DOHH2 (cell line): ENCODE data around the gene HID1.
"Not testable (repeated sequence)": the region's sequence is repeated elsewhere in the genome, so short reads cannot be mapped to it uniquely, and the experiment has no call there.

Experiments
- H3F3A ChIP-seq: fragments of 200-600 bp; sonication (generic), shearing (Covaris generic); 2 replicates; pipeline ENCODE4 v1.6.0; 2016; ENCODE audit warnings: antibody characterized with exemption, mild to moderate bottlenecking; ENCODE audit not compliant: control insufficient read depth, insufficient read depth
- H3K27ac ChIP-seq: fragments of 200-600 bp; sonication (generic); 2 replicates; pipeline ENCODE4 v1.5.1; 2014; ENCODE audit warnings: low read depth, mild to moderate bottlenecking, low read length, moderate library complexity
- H3K27me3 ChIP-seq: fragments of 200-600 bp; sonication (generic); 2 replicates; pipeline ENCODE4 v1.6.1; 2014; ENCODE audit warnings: mild to moderate bottlenecking, low read length, mixed read lengths; ENCODE audit not compliant: control insufficient read depth
- H3K36me3 ChIP-seq: fragments of 200-600 bp; sonication (generic); 2 replicates; pipeline ENCODE4 v1.6.1; 2014; ENCODE audit warnings: mild to moderate bottlenecking, low read length, moderate library complexity, mixed read lengths; ENCODE audit not compliant: control insufficient read depth
- H3K4me1 ChIP-seq: fragments of 200-600 bp; sonication (generic); 2 replicates; pipeline ENCODE4 v1.6.1; 2014; ENCODE audit warnings: mild to moderate bottlenecking, low read length, mixed read lengths; ENCODE audit not compliant: control insufficient read depth
- H3K4me2 ChIP-seq: fragments of 200-600 bp; sonication (generic); 2 replicates; pipeline ENCODE4 v1.6.0; 2014; ENCODE audit warnings: mild to moderate bottlenecking, low read length, moderate library complexity
- H3K4me3 ChIP-seq: fragments of 200-600 bp; sonication (generic); 2 replicates; pipeline ENCODE4 v1.5.1; 2014; ENCODE audit warnings: mild to moderate bottlenecking, low read length, mixed read lengths
- H3K79me2 ChIP-seq: fragments of 200-600 bp; sonication (generic); 2 replicates; pipeline ENCODE4 v1.6.1; 2014; ENCODE audit warnings: mild to moderate bottlenecking, low read length, mixed read lengths; ENCODE audit not compliant: control insufficient read depth
- H3K9me2 ChIP-seq: fragments of 200-600 bp; sonication (generic); replicated peaks from 2 replicates; pipeline ENCODE4 v1.6.1; 2014; ENCODE audit warnings: mild to moderate bottlenecking, low read length, mixed read lengths; ENCODE audit not compliant: control insufficient read depth
- H3K9me3 ChIP-seq: fragments of 200-600 bp; sonication (generic); 2 replicates; pipeline ENCODE4 v1.6.1; 2014; ENCODE audit warnings: antibody characterized with exemption, low read length, mixed read lengths; ENCODE audit not compliant: control insufficient read depth, insufficient read depth
- H4K20me1 ChIP-seq: fragments of 200-600 bp; sonication (generic); 2 replicates; pipeline ENCODE4 v1.6.0; 2014; ENCODE audit warnings: low read depth, mild to moderate bottlenecking, antibody characterized with exemption, low read length, moderate library complexity; ENCODE audit not compliant: control insufficient read depth, insufficient read depth
- EZH2phosphoT487 ChIP-seq: fragments of 200-600 bp; sonication (generic); IDR thresholded peaks from 2 replicates; pipeline ENCODE4 v1.6.1; 2017; ENCODE audit warnings: borderline replicate concordance, mild to moderate bottlenecking, antibody characterized with exemption, low read length, moderate library complexity, mixed read lengths
- TF ChIP-seq, protein P1 (sequence below): fragments of 200-600 bp; sonication (generic); IDR thresholded peaks from one replicate; pipeline ENCODE4 v1.5.1; 2014; ENCODE audit warnings: antibody characterized with exemption, mild to moderate bottlenecking, low read depth, low read length; ENCODE audit not compliant: poor library complexity, severe bottlenecking

Gene HID1

DNA sequence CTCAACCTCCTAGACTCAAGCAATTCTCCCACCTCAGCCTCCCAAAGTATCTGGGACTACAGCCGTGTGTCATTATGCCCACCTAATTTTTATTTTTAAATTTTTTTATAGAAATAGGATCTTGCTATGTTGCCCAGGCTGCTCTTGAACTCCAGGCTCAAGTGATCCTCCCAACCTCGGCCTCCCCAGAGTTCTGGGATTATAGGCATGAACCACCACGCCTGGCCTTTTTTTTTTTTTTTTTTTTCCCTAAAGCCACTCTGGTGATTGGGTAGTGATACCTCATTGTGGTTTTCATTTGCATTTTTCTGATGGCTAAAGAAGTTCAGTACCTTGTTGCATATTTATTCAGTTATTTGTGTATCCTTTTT lies 13.6 kb upstream of the HID1 start:
- Histone ChIP-seq H3K79me2 (no peaks in the 10 kb centered on the region), H4K20me1 (no peaks in the 10 kb centered on the region), H3K36me3 (no peaks in the 10 kb centered on the region), H3K9me2 (no peaks in the 10 kb centered on the region), H3K27ac (no peak overlapping the region), H3K4me1 (peaks cover 22% of the 10 kb centered on the region), H3K27me3 (peaks cover 53% of the 10 kb centered on the region), H3K9me3 (no peaks in the 10 kb centered on the region), H3K4me2 (no peak overlapping the region), H3K4me3 (no peak overlapping the region), H3F3A (no peaks in the 10 kb centered on the region)
- TF ChIP-seq EZH2phosphoT487 = no peak
- TF ChIP-seq, protein P1, sequence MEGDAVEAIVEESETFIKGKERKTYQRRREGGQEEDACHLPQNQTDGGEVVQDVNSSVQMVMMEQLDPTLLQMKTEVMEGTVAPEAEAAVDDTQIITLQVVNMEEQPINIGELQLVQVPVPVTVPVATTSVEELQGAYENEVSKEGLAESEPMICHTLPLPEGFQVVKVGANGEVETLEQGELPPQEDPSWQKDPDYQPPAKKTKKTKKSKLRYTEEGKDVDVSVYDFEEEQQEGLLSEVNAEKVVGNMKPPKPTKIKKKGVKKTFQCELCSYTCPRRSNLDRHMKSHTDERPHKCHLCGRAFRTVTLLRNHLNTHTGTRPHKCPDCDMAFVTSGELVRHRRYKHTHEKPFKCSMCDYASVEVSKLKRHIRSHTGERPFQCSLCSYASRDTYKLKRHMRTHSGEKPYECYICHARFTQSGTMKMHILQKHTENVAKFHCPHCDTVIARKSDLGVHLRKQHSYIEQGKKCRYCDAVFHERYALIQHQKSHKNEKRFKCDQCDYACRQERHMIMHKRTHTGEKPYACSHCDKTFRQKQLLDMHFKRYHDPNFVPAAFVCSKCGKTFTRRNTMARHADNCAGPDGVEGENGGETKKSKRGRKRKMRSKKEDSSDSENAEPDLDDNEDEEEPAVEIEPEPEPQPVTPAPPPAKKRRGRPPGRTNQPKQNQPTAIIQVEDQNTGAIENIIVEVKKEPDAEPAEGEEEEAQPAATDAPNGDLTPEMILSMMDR = no peak

DNA sequence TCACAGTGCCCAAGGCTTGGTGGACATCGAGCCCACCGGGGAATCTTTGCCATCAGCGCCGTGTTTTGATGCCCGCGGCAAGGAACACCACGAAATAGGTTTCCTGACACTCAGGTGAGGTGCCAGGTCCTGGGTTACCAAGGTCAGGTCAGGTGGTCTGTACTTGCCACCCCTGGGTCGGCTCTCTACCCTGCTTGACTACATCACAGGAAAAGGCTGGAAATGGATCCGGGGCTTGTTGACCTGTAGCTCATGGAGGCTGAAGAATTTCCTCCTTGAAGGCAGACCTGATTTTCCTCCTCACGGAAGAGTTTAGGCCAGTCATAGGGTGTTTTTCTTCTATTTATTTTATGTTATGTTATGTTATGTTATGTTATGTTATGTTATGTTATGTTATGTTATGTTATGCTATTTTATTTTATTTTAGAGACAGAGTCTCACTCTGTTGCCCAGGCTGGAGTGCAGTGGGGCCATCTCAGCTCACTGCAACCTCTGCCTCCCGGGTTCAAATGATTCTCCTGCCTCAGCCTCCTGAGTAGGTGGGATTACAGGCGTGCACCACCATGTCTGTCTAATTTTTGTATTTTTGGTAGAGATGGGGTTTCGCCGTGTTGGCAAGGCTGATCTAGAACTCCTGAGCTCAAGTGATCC lies 10.2 kb upstream of the HID1 start:
- H3K4me2 ChIP-seq = peak overlapping the region; percentile 97
- not testable (repeated sequence) for H3K79me2 ChIP-seq, H3K9me3 ChIP-seq, H4K20me1 ChIP-seq, H3K27ac ChIP-seq, H3K36me3 ChIP-seq, H3F3A ChIP-seq, H3K9me2 ChIP-seq
- peak overlapping the region; percentile 76 for H3K4me3 ChIP-seq
- peaks cover 16% of the 10 kb centered on the region for H3K4me1 ChIP-seq
- peaks cover 40% of the 10 kb centered on the region for H3K27me3 ChIP-seq

DNA sequence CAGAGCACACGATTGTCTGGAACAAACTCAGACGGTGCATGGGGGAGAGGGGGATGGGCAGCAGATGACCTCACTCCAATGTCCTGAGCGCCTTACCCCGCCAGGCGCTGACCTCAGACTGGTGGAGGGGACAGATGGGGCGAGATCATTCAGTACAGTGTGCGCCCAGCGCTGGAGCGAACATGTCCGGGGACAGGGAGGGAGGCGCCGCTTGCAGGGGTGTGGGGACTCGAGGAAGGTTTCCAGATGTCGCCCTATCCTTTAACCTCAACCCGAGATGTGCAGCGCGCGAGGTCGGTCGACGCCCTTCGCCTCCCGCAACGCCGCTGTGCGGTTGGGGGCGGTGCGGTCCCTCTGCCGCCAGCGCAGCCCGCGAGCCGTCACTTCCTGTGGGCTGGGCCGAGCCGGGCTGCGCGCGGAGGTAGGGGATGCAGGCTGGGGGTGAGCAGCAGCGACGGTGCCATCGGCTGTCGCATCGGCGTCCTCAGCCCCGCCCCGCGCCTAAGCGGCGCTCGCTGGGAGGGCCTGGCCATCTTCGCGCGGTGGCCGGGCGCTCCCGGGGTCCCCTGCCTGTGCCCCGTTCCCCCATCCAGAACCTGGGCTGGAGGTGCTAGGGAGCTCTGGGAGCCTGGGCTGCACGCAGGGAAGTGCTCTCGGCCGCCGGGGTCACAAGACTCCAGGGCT lies 9.6 kb upstream of the HID1 start:
- Histone ChIP-seq H3K9me2 (no peaks in the 10 kb centered on the region), H3K9me3 (no peaks in the 10 kb centered on the region), H3K4me2 (peak overlapping the region; percentile 97), H4K20me1 (no peaks in the 10 kb centered on the region), H3K79me2 (no peaks in the 10 kb centered on the region), H3K36me3 (no peaks in the 10 kb centered on the region), H3K4me3 (peak overlapping the region; percentile 76), H3K27ac (no peak overlapping the region), H3F3A (no peaks in the 10 kb centered on the region), H3K4me1 (peaks cover 14% of the 10 kb centered on the region), H3K27me3 (peaks cover 38% of the 10 kb centered on the region)
- TF ChIP-seq EZH2phosphoT487 = no peak
- TF ChIP-seq, protein P1 = no peak

DNA sequence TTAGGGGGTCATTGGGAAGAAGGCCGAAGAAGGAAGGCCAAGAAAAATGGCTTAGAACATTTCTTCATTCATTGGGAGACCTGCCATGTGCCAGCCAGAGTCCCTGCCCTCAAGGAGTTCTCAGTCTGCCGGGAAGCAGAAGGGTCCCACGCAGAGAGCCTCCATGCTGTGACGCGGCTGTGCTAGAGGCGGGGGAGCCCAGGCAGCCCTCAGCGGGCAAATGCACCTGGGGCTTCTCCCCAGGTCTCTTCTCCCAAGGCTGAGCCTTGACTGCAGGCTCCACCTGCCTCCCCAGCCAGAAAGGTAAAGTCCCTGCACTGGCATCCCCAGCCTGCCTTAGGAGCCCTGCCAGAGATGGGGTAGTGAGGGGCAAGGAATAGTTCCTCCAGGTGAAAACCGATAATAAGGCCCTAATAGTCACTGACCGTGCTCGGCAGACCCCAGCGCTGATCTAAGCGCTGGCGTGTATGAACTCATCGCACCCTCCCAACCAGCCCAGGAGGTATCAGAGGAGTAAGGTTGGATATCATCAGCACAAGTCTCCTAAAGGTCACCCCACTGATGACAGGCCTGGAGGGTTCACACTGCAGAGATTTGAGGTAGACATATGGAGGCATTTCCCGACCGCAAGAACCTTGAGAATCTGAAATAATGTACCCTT lies 8.9 kb upstream of the HID1 start:
- no peaks in the 10 kb centered on the region for H3K9me2 ChIP-seq
- H3K27ac ChIP-seq = no peak overlapping the region
- no peaks in the 10 kb centered on the region for H3F3A ChIP-seq
- peaks cover 33% of the 10 kb centered on the region for H3K27me3 ChIP-seq
- peak overlapping the region; percentile 76 for H3K4me3 ChIP-seq
- H3K79me2 ChIP-seq = no peaks in the 10 kb centered on the region
- TF ChIP-seq, protein P1 = no peak
- no peak for TF ChIP-seq EZH2phosphoT487
- no peaks in the 10 kb centered on the region for H3K9me3 ChIP-seq
- H3K36me3 ChIP-seq = no peaks in the 10 kb centered on the region
- H3K4me2 ChIP-seq = peak overlapping the region; percentile 97
- H4K20me1 ChIP-seq = no peaks in the 10 kb centered on the region
- H3K4me1 ChIP-seq = peaks cover 12% of the 10 kb centered on the region
